Measurements from ENCODE around the gene IDUA.

- TF ChIP-seq CTCF (IDR thresholded peaks at IDR 0.05) (no peak), ZFX (IDR thresholded peaks at IDR 0.05; ENCODE audit: borderline replicate concordance) (no peak)
These were observed 14.0 kb upstream of the IDUA start for GRCh38 chr4:972651-973424.
